Epithelial cell of esophagus (primary cell): Measurements from ENCODE around the gene C5.

Source experiments
- DNase-seq: peaks from one replicate; pipeline ENCODE4 v3.0.0; 2010; ENCODE audit warnings: low read depth
- H3K4me3 ChIP-seq: 2 replicates; pipeline ENCODE4 v1.5.1; 2011; ENCODE audit warnings: mild to moderate bottlenecking, low read length, control low read depth
- TF ChIP-seq, protein P1 (sequence below): IDR thresholded peaks from 2 replicates; pipeline ENCODE4 v1.5.1; 2011; ENCODE audit warnings: low read depth, mild to moderate bottlenecking, low read length, control low read depth, inconsistent platforms; ENCODE audit not compliant: insufficient read depth; ENCODE audit errors: missing control alignments

C5 gene

DNA sequence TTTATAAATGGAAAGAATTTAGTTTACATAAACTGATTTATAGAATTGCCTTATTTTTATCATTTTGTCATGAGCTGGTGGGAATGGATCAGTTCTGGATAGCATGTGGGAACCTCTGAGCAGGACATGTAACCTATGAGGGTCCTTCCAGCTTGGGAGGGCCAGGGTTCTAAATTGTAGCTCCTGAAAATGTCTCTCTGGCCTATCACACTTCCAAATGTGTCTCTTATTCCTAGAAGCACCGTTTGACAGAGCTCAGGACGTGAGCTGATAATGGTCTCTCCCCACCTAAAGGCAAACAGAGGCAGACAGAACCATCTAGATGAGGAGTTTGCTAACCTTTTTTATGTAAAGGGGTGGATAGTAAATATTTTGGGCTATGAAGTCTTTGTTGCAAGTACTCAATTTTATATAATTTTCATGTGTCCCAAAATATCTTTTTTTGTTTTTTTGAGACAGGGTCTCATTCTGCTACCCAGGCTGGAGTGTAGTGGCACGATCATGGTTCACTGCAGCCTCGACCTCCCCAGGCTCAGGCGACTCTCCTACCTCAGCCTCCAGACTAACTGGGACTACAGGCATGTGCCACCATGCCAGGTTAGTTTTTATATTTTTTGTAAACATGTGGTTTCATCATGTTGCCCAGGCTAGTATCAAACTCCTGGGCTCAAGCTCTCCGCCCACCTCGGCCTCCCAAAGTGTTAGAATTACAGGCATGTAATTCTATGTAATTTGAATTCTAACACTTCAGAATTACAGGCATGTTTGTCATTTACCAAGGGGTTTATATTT, 127.5 kb downstream of the C5 start:
- H3K4me3 ChIP-seq, result no peak overlapping the region
- TF ChIP-seq, protein P1, sequence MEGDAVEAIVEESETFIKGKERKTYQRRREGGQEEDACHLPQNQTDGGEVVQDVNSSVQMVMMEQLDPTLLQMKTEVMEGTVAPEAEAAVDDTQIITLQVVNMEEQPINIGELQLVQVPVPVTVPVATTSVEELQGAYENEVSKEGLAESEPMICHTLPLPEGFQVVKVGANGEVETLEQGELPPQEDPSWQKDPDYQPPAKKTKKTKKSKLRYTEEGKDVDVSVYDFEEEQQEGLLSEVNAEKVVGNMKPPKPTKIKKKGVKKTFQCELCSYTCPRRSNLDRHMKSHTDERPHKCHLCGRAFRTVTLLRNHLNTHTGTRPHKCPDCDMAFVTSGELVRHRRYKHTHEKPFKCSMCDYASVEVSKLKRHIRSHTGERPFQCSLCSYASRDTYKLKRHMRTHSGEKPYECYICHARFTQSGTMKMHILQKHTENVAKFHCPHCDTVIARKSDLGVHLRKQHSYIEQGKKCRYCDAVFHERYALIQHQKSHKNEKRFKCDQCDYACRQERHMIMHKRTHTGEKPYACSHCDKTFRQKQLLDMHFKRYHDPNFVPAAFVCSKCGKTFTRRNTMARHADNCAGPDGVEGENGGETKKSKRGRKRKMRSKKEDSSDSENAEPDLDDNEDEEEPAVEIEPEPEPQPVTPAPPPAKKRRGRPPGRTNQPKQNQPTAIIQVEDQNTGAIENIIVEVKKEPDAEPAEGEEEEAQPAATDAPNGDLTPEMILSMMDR, result no peak
- no peak for DNase-seq

DNA sequence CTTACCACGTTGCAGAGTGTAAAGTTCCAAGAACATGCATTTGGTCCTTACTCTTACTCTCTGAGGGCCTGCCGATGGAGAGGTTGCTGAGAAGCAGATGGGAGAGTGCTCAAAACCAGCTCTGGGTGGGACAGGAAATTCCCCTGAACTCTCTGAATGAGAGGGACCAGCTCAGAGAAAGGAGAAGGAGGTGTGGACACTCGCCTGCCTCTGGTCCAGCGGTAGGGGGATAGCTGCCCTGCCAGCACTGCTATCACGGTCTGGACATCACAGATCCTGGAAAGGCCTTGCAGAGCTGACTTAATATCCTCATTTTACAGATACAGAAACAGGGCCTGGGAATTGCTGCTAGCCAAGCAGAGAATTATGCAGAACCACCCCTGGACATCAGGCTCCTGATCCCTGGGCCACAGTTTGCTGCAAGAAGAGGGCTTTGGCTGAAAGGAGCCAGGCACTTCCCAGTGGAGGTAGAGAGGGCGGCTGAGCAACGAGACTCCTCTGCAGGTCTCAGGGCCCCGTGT, 128.4 kb downstream of the C5 start:
- H3K4me3 ChIP-seq, result no peak overlapping the region
- DNase-seq, result no peak
- TF ChIP-seq, protein P1, result no peak

DNA sequence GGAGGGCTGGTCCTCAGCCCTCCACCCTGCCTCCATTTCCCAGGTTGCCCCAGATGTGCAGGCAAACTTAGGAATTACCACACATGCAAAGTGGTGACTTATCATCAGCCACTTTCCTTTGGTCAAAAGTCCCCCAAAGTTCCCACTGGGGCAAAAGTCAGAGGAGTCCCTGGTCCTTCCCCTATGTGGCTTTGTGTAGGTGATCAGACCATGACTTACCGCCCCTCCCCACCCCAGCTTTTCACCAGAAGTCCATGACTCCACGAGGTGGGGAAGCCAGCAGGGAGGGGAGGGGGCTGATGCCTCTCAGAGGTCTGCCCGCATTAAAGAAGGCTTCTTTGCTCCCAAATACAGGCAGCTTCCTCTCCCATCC, 129.3 kb downstream of the C5 start:
- no peak overlapping the region for H3K4me3 ChIP-seq
- DNase-seq, result no peak
- TF ChIP-seq, protein P1, result no peak

DNA sequence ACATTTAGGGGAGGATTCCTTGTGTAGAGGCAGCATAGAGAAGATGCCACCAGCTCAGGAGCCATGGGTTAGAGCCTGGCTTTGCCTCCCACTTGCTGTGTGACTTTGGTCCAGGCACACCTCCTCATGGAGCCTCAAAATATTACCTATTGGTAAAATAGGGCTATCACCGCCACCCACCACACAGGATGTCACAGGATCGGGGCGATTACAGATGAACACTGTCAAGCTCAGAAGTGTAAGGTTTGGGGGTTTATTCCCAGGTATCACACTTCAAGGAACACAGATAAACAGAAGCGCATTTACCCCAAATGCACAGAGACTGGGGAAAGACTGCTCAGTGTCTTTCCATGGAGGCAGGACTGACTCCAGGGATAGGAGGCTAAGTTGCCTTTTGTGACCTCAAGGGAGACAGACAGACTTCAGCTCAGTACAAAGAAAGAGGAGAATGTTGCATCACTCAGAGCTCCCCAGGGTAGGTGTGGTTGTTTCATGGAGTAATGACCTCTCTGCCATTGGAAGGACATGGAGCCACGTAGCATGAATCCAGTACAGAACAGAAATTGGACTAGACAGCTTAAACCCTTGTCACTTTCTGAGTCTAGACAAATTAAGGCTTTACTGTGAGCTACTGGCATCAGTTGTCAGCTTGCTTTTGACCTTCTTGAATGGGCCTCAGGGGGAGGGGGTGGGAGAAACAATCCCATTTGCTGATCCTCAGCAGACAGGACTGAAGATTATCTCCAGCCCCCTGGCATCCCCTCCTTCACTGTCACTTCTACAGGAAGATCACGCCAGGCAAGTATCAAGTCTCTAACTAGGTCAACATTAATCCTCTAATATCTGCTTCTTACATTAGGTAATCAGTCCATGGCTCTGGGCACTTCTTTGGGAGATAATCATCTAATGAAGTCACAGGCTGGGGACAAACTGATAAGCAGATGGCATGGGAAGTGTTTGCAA, 130.0 kb downstream of the C5 start:
- TF ChIP-seq, protein P1, result no peak
- H3K4me3 ChIP-seq, result no peak overlapping the region
- DNase-seq, result no peak

DNA sequence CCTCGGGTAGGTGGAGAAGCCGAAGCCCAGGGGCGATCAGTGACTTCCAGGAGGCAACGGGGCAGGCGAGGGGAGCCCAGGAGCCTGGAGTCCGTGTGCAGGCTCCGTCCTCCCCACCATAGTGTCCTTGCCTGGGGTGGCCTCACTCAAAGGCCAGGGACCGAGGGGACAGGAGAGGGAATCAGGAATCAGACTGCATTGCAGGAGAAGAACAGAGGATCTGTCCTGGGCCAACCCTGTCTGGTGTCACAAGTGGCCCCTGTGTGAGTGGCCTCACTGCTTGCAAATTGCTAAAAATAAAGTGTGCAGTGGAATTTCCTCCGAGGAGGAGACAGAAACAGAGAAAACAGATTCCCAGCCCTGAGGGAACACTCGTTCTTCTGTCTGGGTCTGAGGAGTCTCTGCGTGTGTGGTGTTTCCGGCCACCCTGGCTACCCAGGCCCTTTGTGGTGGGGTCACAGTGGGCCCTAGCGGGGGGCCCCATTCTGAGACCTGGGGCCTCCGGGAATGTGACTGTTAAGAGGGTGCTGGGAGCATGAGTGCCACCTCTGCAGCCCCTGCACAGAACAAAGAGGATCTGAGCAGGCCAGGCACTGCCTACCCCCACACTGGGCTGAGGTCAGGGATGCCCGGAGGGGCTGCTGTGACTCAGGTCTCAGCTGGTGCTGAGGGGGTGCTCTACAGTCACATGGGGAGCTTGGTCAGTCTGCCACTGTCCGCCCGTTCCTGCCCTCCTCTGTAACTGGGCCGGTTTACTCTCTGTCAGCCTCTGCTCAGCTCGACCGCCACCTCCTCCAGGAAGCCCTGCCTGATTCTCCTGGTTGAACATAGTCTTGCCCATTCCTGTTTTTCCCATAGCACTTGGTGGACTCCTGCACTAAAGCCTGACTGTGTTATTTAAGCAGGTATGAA, 130.9 kb downstream of the C5 start:
- no peak overlapping the region for H3K4me3 ChIP-seq
- TF ChIP-seq, protein P1, result no peak
- DNase-seq, result no peak
